Lower leg skin (tissue), 3 donors: ENCODE data around the gene POPDC2.

ENCODE experiments used
- POLR2A ChIP-seq, 2 donors: fragments of 450-650 bp; IDR thresholded peaks; one replicate each; pipeline ENCODE4 v1.6.1; 2016 to 2017; ENCODE audit warnings: antibody characterized with exemption in 2 of 2, mild to moderate bottlenecking in 1 of 2, moderate library complexity in 1 of 2
- TF ChIP-seq, protein P1 (sequence below), 3 donors: fragments of 450-650 bp; IDR thresholded peaks; one replicate each; pipeline ENCODE4 v1.5.1; 2016; ENCODE audit warnings: antibody characterized with exemption in 3 of 3, mild to moderate bottlenecking in 3 of 3, moderate library complexity in 2 of 3

GRCh38 chr3:119702530-119703527 lies 42.4 kb upstream of the POPDC2 start, which contains the start of gene CFAP91:
- TF ChIP-seq, protein P1, sequence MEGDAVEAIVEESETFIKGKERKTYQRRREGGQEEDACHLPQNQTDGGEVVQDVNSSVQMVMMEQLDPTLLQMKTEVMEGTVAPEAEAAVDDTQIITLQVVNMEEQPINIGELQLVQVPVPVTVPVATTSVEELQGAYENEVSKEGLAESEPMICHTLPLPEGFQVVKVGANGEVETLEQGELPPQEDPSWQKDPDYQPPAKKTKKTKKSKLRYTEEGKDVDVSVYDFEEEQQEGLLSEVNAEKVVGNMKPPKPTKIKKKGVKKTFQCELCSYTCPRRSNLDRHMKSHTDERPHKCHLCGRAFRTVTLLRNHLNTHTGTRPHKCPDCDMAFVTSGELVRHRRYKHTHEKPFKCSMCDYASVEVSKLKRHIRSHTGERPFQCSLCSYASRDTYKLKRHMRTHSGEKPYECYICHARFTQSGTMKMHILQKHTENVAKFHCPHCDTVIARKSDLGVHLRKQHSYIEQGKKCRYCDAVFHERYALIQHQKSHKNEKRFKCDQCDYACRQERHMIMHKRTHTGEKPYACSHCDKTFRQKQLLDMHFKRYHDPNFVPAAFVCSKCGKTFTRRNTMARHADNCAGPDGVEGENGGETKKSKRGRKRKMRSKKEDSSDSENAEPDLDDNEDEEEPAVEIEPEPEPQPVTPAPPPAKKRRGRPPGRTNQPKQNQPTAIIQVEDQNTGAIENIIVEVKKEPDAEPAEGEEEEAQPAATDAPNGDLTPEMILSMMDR (IDR thresholded peaks at IDR 0.05) = no peak
- no peak for TF ChIP-seq POLR2A (IDR thresholded peaks at IDR 0.05)
